Hematopoietic multipotent progenitor cell treated with erythropoietin and hydrocortisone succinate and interleukin-3 and kit ligand, for 4 days (in vitro differentiated cells): ENCODE measurements around the gene TEX13B.
"Not testable (repeated sequence)": the region's sequence is repeated elsewhere in the genome, so short reads cannot be mapped to it uniquely, and the experiment has no call there.

ENCODE experiments used
- DNase-seq: peaks from one replicate; pipeline ENCODE4 v3.0.0-alpha.2; 2015

The TEX13B gene

DNA sequence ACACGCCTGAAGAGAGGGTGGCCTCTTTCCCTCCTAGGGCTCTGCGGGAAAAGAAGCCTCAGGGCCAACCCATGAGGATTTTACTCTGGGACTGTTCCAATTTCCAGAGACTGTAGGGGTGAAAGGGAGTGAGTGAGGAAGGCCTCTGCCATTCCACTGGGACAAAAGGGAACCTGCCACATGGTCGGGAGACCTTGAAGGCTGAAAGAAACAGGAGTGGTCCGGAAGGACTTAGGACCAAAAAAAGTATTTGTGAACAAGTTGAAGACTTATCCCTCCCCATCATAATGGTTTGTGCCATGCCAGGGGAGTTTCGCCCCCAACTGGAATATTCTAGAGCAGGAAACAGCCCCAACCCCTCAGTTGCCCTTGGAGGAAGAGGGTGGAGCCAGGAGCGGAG is at the start of gene TEX13B:
TEX13B (minus strand) TSS at position 15 of the 400 bp plus-strand sequence. CDS start 243 bp downstream, outside the sequence.
- DNase-seq, result no peak

DNA sequence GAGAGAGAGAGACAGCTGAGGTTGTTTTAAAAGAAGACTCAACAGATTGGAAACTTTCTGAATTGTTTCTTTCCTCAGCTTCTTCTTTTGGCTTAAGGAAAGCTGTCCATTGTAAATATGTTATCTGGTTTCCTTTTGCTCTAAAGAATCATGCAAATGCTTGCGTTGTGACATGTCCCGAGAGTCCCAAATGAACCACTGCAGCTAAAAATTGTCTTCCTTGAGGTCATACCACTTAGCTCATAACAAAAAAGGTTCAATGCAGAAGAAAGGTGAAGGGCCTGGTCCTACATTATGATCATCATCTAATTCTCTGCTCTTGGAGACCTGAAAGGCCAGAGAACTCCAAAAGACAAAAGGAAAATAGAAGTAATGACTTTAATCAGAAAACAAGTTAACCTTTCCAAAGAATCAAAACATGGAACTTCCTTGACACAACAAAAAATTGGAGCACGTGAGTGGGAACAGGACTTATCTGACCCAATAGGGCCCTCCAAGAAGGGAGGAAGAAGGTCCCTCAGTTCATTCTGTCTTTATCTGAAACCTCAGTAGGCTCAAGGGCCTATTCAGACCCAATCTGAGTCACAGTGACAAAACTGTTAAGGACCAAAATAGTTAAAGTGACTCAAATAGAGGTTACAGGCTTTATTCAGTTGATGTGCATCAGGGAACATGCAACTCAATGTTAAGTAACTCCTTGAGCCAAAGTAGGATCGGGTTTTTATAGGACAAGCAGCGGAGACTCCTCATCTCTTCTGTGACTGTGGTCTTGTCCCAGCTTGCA is 48.0 kb upstream of the TEX13B start:
- DNase-seq, result no peak

- DNase-seq, result no peak
These were observed 46.7 kb upstream of the TEX13B start for GRCh38 chrX:108028854-108029253.

GRCh38 chrX:108025954-108026600 is 43.9 kb upstream of the TEX13B start:
- DNase-seq, result no peak

DNA sequence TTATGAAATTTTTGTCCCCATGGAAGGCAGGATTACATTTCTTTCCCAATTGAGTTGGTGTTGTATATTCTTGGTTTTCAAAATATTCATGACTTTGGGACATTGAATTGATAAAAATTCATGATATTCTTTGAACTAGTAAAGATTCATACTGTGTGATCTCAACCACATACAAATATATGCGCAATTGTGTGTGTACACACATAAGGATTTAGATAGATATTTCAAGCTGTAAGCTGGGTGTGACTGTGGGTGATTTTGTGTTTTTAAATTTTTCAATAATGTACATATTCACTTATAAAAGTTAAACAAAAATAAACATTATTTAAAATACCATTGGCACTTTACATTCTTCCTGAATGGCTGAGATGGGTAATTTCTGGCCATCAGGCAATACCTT is 43.2 kb upstream of the TEX13B start:
- DNase-seq, result no peak

GRCh38 chrX:108022491-108023089 is 40.4 kb upstream of the TEX13B start:
- no peak for DNase-seq

DNA sequence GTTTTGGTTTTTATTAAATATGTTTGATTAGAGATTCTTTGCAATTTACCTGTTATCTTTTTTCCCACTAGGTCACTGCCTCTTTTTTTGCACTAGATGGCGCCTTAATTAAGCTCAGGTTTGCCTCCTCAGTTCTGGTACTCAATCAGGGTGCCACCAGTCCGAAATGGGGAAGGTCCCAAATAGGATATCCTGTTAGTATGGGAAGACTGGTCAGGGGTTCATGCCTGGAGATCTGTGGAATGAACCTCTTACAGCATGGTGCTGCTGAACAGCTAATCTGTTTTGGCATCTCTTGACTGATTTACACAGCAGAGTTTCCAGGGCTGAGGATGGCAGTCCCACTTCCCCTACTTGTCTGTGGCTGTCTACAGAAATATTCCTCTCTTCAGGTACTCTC is 38.5 kb upstream of the TEX13B start:
- DNase-seq, result peak; percentile 26

DNA sequence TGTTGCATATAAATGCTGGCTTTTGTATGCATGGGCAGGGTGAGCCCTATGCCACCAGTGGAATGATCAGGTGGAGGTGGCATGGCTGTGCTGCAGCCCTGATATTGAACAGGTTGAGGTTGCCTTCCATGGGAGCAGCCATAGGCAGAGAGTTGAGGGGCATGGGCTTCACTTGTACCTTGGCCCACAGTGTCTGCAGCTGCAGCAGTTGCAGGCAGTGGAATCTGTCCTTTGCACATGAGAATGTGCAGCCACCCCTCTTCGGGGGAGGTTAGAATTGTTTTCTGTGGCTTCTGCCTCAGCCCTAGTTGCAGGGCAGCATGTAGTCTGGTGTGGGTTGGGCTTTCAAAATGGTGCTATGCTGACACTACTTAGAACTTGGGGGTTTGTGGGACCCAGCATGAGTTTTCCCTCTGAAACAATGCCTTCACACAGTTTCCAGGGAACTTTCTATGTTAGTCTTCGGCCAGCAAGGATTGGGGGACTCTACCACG is 37.3 kb upstream of the TEX13B start:
- peak; percentile 25 for DNase-seq

DNA sequence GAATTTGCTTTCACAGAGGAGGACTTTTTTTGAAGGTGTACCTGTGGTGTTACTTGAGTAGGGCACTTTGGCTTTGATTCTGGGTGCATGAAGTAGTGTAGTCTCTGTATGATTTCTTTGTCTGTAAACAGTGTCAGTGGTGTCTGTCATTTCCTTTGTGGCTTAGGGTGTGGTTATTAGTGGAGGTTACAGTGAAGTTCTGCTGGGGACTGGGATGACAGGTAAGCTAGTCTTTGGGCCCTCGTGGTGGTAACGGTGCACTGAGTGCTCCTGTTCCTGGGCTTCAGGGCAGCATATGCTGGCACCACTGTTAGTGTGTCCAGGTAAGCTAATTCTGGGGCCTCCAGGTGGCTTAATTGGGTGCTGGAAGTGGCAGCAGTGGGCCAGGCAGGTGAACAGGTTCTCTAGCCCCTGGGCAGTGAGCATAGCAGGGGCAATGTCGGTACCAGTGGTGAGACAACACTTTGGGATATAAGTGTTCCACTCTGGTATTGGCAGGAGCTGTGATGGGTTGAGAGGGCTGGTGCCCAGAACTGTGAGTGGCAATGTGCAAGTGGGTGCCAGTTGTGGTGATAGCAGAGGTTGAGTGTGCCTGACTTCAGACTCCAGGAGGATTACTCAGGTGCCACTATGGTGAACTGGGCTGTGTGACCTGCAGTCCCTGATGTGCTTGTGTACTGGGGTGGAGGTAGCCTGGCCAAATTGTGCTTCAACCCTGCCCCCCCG is 36.6 kb upstream of the TEX13B start:
- peak; percentile 3 for DNase-seq

GRCh38 chrX:108001218-108001814 is 19.1 kb upstream of the TEX13B start:
- peak; percentile 74 for DNase-seq

GRCh38 chrX:108000751-108001150 is 18.6 kb upstream of the TEX13B start:
- no peak for DNase-seq

- no peak for DNase-seq
These were observed 14.0 kb upstream of the TEX13B start for GRCh38 chrX:107996124-107996523.

DNA sequence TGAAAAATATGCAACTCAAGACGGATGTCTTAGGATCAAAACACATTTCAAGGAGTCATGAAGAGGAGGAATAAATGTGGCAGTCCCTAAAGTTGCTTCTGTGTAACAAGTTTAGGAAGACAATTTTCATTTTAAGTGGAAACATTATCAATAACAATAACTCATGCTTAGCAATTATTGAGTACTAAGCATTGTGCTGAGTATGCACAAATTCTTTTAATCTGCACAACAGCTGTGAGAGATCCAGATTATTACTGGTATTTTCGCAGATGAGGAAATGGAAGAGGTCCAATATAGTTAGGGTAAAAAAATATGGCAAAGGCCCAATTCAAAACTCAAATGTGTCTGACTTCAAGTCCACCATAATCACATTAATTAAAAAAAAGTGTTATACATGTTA is 2.9 kb upstream of the TEX13B start:
- no peak for DNase-seq

- DNase-seq, result no peak
These were observed 2.6 kb downstream of the TEX13B start for GRCh38 chrX:107979534-107979933.

GRCh38 chrX:107978707-107979307 is 3.4 kb downstream of the TEX13B start:
- DNase-seq, result peak; percentile 49

- DNase-seq, result no peak
These were observed 4.1 kb downstream of the TEX13B start for GRCh38 chrX:107978071-107978470.

DNA sequence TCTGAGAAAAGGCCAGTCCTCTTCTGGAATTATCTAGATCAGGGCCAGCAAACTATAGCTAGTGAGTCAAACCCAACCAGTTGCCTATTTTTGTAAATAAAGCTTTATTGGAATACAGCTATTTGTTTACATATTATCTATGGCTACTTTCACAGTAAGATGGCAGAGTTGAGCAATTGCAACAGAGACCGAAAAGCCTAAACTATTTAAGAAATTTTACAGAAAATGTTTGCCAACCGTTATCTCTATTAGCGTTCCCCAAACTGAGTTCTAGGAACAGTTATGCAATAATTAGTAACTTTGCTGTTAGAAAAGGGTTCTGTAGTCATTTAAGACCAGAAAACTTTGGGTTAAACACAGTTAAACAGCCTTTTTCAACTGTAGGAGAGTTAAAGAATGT is 10.5 kb downstream of the TEX13B start:
- peak; percentile 18 for DNase-seq

GRCh38 chrX:107970073-107970472 is 12.1 kb downstream of the TEX13B start:
- DNase-seq, result no peak

GRCh38 chrX:107968623-107969022 is 13.5 kb downstream of the TEX13B start:
- no peak for DNase-seq

DNA sequence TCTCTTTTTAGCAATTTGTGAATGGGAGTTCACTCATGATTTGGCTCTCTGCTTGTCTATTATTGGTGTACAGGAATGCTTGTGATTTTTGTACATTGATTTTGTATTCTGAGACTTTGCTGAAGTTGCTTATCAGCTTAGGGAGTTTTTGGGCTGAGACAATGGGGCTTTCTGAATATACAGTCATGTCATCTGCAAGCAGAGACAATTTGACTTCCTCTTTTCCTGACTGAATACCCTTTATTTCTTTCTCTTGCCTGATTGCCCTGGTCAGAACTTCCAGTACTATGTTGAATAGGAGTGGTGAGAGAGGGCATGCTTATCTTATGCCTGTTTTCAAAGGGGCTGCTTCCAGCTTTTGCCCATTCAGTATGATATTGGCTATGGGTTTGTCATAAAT is 26.8 kb downstream of the TEX13B start:
- not testable (repeated sequence) for DNase-seq

DNA sequence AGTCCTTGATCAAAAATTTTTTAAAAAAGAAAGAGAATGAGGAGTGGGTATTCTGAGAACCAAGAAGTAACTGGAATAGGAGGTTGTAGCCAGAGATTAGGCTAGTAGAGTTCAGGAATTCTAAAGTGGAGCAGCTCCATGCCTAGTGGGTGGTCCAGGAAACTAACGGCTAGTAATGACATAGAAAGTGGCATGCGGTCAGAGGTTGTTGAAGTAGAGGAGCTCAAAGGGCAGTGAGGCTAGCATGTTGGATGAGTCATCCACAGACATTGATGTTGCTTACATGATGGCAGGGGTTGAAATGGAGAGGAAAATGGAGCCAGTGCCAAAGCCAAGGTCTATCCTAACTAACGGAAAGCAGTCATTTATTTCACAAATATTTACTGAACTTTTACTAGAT is 42.1 kb downstream of the TEX13B start:
- no peak for DNase-seq

- DNase-seq, result no peak
These were observed 45.8 kb downstream of the TEX13B start for GRCh38 chrX:107936434-107936730.
